HL-60/S4 treated with retinoic acid at 250 ng/mL for 4 days and 3 days (cell line): ENCODE results near the gene COL6A5.
"Not testable (repeated sequence)": the region's sequence is repeated elsewhere in the genome, so short reads cannot be mapped to it uniquely, and the experiment has no call there.

Experiments used
- in situ Hi-C: fragments of 300-500 bp; cut with MboI; formaldehyde crosslinking; loops from 2 replicates; pipeline ENCODE4 v1.7.0; 2022; ENCODE audit warnings: low sequenced_read_pairs

Gene COL6A5

DNA sequence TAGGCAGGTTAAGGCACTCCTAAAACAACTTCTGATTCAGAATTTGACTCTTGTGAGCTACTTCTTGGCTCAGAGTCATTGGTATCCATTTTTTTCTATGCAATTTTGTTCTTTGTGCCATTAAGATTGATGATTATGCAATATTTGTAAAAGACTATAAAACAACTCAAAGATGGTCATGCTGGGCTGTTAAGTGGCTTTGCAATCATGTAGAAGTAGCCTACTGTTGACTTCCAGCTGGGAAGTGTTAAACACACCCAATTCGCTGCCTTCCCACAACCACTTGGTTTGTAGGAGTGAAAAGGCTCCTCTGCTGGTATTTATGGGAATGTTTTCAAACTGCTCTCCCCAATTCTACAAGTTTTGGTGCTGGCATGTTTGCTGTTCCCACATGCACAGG is 96.8 kb downstream of the COL6A5 start:
- in situ Hi-C loops, result no loop called here

DNA sequence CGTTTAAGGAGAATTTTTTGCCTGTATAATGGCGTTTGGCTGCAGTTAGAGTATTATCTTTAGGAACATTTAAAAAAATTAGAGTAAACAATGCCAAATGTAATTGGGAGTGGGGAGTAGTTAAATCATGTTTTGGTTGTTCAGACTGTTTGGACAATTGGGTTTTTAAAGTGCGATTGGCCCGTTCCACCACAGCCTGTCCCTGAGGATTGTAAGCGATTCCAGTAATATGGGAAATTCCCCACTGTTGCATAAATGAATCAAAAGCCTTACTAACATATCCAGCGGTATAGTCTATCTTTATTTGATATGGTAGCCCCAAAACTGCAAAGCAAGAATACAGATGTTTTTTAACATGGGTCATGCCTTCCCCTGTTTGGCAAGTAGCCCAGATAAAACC is 101.4 kb downstream of the COL6A5 start:
- in situ Hi-C loops, result not testable (repeated sequence)

GRCh38 chr3:130448155-130448554 is 102.7 kb downstream of the COL6A5 start:
- in situ Hi-C loops, result not testable (repeated sequence)

- in situ Hi-C loops, result no loop called here
Observed at GRCh38 chr3:130456540-130456939, 111.1 kb downstream of the COL6A5 start.

- in situ Hi-C loops, result no loop called here
Observed at GRCh38 chr3:130457671-130458070, 112.2 kb downstream of the COL6A5 start.

DNA sequence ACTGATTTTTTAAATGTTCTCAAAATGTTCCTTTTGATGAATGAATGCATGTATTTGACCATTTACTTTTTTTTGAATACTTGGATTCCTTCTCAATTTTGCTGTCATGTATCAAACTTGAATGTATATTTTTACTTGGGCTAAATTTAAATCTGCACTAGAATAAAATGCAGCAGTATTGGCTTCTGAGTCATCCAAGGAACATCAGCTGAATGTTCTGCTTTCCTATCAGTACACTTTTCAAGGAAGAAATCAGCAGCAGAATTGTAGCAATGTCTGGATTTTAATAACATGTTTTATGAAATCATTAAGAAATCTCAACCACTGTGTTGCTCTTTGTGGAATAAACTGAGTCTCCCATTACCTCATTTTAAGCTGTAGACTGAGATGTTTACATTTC is 114.5 kb downstream of the COL6A5 start:
- in situ Hi-C loops, result no loop called here

- in situ Hi-C loops, result no loop called here
Observed at GRCh38 chr3:130462089-130462488, 116.6 kb downstream of the COL6A5 start.

DNA sequence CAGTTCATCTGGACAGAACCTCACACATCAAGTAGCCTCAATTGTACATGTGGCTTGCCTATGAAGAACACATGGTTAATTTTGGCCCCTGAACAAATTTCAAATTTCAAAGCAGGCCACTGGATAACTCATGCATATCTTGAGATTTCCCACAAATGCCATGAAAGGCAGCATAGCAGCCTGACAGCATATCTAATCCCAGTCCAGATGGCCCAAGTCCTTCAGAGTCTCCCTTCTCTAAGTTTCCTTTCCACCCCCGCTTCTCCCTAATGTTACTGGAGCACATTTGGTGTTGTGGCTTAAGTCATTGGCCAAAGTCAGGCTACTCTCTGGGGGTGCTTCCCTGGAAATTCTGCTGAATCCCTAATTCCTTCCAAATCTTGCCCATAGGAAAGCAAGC is 117.7 kb downstream of the COL6A5 start:
- in situ Hi-C loops, result no loop called here

GRCh38 chr3:130465521-130465920 is 120.0 kb downstream of the COL6A5 start:
- in situ Hi-C loops, result no loop called here

- in situ Hi-C loops, result no loop called here
Observed at GRCh38 chr3:130468311-130468710, 122.8 kb downstream of the COL6A5 start.

DNA sequence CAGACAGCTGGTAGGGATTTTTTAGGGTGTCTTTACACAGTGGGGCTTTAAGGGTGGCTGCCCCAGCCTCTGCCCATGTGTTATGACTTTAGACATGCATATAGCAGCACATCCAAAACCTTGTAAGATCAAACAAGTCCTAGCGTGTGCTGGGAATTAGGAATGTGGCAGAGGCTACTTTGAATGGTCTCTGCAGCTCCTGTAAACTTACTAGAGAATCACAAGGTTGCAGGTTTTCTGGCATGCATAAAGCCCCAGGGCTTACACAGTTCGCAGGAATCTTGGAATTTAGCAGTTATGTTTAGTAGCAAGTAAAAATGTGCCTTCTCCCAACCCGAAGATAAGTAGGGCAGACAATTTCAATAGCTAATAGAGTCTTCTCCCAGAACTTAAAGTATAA is 124.7 kb downstream of the COL6A5 start:
- in situ Hi-C loops, result no loop called here

GRCh38 chr3:130473416-130473815 is 127.9 kb downstream of the COL6A5 start:
- in situ Hi-C loops, result no loop called here

DNA sequence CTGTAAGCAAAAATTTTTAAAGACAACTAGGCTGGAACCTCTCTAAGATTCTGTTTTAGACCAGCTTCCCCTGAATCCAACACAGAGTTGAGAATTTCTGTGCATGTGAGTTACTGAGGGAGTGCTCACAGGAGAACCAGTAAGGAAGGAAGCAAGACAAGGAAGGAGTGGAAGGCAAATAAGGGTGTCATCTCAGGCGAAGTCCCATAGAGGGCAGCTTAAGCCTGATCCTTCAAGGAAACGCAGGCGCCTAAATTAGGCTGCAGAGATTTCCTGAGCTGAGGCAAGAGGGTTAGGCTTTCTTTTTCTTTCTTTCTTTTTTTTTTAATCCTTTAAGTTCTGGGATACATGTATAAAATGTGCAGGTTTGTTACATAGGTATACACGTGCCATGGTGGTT is 135.3 kb downstream of the COL6A5 start:
- in situ Hi-C loops, result no loop called here

DNA sequence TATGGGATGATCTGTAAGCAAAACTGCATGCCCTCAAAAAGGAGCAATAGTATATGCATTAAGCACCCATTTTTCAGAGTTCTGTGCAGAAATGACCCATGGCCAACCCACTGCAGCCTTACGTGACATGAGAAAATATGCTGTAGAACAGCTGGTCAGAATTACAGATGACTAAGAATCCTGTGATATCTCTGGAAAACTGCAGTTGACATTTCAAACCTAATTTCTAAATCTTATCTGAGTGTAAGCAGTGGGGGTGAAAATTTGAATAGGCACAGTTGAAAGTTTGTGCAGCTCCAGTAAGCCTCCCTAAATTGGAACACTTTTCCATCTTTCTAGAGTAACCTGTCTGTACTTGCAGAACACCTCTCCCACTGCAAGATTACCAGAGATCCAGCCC is 142.8 kb downstream of the COL6A5 start:
- in situ Hi-C loops, result no loop called here

DNA sequence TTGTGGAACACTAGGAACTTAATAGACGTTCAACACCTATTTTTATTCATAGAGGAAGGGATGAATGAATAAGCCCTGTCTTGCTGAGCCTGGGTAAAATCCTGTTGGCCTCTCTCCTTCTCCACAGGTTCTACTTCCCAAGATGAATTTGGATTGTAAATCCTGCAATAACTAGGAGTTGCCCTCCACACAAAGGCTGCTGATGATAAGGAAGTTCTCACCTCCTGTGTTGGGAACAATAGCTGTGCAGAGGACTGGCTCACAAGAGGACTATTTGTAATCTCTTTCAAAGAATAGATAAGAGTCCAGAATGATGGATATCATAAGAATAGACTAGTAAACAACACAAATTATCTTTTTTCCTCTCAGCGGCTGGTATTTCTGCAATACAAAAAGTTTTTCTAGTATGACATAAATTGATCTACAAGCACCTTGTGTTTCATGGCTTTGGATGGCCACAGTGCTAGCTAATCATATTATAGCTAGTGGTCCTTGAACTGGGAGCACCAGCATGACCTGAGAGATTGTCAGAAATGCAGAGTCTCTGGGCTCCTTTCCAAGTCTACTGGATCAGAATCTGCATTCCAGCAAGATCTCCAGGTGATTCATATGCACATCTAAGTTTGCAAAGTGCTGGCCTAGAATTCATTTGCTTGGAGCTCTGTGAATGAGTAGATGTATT is 143.4 kb downstream of the COL6A5 start:
- in situ Hi-C loops, result no loop called here

DNA sequence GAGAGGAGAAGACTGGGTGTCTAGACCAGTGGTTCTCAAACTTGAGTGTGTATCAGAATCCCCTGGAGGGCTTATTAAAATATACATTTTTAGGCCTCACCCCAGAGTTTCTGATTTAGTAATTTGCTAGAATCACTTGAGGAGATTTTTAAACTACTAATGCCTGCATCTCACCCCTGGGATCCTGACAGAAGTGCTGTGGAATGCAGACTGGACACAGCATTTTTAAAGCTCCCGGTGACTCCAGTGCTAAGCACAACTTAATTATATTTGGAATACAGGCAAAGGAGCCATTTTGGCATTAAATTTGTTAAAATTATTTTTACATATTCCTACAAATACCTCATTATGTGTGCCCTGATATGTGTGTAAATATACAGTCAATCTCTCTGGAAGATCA is 144.8 kb downstream of the COL6A5 start:
- in situ Hi-C loops, result no loop called here

DNA sequence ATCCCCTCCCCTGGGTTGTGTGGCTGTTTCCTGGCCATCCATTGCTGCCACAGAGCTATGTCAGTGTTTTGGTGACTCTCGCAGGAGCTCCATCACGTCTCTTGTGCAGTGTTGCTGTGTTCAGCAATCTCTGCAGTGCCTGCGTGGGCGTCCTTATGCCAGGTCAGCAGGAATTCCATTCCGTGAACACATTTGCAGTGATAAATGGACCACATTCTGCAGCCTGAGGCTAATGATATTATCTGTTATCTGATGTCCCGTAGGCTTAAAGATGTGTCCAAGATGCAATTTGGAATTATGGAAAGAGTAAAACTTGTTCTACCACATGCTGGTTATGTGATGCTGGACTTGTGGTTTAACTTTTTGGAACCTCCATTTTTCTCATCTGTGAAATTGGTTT is 146.0 kb downstream of the COL6A5 start:
- in situ Hi-C loops, result no loop called here

DNA sequence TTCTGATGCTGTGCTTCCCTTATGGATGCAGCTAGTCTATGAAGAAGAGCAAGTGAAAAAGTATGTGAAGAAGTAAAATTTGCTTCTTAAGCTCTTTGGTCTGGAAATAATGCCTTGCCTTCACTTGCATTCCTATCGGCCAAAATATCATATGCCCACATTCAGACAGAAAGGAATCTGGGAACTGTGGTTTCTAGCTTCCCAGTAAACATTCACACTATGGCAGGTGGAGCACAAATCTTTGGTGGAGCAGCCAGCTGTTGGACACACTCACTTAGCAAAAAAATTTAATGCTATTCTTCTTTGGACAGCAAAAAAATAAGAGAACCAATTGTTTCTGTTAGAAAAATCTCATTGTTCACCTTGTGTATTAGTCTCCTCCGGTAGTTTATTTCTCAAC is 159.2 kb downstream of the COL6A5 start:
- in situ Hi-C loops, result no loop called here

GRCh38 chr3:130506031-130506430 is 160.6 kb downstream of the COL6A5 start:
- in situ Hi-C loops, result no loop called here

DNA sequence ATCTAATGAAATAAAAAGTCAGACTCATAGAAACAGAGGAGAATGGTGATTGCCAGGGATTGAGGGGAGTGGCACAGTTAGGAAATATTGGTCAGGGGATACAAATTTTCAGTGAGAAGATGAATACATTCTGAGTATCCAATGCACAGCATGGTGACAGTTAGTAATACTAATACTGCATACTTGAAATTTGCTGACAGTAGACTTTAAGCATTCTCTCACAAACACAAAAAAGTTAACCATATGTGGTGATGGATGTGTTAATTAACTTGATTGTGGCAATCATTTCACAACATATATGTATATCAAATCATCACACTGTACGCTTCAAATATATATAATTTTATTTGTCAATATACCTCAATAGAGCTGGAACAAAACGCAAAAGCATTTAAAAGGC is 162.3 kb downstream of the COL6A5 start:
- in situ Hi-C loops, result no loop called here

DNA sequence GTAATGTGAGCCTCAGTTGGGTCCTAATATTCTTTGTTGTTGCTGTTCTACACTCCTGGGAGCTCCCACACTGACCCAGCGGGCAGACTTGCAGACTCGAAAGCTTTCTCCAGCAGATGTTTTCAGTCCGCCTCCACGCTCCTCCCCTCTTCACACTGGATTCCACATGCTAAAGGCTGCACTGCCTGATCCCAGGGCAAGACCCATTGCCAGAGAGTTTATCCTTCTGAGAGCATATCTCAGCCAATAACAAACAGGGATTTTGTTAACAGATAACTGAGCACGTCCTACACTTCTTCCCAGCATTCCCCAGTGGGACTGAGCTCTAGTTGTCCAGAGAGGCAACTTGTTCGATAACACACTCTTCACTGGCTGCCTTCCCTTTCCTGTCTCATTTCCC is 163.5 kb downstream of the COL6A5 start:
- in situ Hi-C loops, result no loop called here

DNA sequence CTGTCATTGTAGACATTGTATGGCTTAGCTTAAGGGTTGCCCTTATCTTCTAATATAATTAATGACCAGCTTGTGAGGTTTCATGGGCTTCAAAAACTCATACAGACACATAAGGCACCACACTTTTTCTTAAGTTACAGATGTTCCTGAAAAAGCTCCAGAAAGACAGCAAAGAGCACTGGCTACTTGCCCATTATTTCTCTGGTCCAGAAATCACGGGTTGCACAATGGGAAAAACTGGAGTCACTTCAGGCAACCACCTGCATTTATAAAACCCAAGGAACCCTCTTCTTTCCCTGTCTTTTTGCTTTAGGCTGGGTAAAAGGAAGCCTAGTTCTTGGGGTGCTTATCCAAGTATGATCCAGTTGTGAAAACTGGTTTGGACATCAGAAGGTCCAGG is 169.2 kb downstream of the COL6A5 start:
- in situ Hi-C loops, result no loop called here

- in situ Hi-C loops, result no loop called here
Observed at GRCh38 chr3:130515755-130516154, 170.3 kb downstream of the COL6A5 start.
